GM19397 (cell line): ENCODE measurements around the gene AQP2.

Experiments used
- ATAC-seq: cut with Tn5 transposase; IDR thresholded peaks from one replicate; pipeline ENCODE4 v1.9.1; 2021; ENCODE audit warnings: mild to moderate bottlenecking, moderate library complexity; ENCODE audit not compliant: unreplicated experiment

AQP2 gene, protein sequence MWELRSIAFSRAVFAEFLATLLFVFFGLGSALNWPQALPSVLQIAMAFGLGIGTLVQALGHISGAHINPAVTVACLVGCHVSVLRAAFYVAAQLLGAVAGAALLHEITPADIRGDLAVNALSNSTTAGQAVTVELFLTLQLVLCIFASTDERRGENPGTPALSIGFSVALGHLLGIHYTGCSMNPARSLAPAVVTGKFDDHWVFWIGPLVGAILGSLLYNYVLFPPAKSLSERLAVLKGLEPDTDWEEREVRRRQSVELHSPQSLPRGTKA

DNA sequence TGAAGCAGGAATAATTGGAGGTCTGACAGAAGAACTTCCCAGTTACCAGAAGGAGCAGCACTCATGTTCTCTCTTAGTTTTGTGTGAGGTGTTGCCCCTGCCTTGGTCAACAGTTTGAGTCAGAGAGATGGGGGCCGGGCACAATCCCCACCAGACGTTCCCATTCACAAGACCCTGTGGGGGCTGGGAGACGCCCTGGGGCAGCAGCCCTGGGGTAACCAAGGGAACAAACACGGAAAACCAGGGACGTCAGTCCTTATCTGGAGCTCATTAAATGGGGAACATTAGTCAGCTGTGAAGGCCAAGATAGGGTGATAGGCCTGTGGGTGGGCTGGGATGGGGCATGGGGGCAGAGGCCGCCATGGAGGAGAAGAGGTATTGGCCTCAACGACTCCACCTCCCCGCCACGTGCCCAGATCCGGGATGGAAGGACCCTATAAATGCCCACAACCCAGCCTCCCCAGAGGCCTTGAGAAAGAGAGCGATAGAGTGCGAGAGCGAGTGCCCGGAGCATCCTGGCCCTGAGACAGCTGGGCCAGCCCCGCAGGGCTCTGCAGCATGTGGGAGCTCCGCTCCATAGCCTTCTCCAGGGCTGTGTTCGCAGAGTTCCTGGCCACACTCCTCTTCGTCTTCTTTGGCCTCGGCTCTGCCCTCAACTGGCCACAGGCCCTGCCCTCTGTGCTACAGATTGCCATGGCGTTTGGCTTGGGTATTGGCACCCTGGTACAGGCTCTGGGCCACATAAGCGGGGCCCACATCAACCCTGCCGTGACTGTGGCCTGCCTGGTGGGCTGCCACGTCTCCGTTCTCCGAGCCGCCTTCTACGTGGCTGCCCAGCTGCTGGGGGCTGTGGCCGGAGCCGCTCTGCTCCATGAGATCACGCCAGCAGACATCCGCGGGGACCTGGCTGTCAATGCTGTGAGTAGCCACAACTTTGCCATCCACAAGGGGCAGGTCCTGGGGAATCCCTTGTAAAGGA is at the start of gene AQP2:
Gene AQP2, plus strand, starts transcription at position 465 of the 979 bp plus-strand sequence. Its CDS starts 94 bp downstream, at position 559.
- ATAC-seq, result no peak

DNA sequence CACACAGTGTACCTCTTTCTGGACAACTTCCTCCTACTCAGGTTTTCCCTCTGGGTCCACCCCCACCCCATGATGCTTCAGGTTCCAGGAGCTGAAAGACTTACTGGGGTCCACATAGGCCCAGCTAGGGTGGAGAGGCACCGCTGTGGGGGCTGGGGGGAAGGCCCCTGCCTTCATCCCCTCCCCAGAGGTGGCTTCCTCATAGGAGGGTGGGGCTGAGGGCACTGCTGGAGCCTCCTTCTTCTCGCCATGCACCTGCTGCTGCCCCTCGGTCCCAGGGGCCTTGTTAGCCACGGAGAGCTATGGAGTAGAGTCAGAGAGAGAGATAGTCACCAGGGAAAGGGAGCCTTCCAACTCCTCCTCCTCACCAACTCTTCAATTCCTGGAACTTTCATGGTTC is 49.5 kb upstream of the AQP2 start:
- ATAC-seq, result no peak

DNA sequence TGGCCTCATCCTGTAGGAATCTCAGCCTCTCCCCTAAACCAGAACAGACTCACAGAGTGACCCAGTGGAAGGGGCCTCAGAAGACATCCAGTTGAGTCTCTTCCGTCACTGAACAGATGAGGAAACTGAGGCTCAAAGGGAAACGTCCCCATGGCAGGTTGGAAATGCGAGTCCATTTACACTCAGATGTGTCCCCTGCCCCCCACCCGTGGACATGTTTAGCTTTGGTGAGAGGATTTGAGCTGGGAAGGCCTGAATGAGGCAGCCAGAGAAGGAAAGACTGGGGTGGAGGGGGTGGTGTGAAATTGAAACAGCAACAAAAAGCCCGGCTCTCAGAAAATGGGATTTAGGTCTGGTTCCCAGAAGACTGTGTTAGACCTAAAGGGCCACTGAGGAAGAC is 48.6 kb upstream of the AQP2 start:
- ATAC-seq, result no peak

DNA sequence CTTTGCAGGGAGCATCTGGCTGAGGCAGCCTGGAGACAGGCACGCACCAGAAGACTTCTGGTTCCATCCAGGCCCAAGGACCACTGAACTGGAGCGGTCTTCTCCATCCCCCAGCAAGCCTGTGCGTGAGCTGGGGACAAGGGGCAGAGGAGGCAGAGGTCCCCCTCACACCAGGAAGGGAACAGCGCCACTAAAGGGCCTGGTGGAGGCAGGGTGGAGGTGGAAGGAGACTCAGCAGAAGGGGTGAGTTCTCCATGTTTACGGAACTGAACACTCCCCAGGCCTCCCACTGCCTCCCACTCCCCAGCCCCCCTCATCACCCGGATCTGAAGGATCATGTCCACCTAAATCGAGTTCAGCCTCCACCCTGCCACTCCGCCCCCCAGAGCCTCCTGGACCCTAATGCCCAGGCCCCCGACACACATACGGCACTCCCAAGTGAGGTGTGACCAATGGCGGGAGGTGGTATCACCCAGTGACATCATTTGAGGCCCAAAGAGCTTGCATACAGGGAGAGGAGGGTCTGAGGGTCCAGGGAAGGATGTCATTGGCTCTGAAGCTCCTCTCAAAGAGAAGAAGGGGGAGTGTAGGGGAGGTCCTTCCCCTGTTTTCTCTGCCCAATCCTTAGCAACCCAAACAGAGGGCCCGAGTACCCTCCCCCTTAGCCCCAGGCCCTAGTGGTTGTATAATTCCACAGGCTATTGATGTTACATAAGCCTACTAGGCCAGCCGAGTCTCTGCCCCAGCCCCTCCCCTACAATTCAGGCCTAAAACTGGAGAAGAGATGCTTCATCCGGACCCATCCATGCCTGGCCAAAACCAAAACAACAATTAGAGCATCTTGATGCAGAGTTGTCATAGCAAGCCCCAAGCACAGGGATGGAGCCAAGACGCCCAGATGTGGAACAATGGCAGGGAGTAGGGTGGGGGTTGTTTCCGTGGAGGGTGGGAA is 47.9 kb upstream of the AQP2 start:
- ATAC-seq, result no peak

DNA sequence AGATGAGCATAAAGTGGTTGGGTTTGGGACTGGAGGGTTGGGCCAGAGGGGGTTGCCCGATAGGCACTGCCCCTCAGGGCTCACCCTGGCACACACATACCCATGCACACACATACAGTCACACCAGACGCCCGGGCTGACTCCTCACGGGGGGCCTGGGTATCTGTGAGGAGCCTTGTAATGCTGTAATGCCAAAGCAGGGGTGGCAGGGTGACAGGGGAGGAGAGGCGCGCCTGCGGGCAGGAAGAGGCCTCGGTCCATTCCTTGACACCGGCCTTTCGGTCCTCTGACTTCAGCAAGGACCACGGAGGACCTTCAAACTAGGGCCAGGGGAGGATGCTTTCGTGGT is 47.2 kb upstream of the AQP2 start:
- no peak for ATAC-seq

DNA sequence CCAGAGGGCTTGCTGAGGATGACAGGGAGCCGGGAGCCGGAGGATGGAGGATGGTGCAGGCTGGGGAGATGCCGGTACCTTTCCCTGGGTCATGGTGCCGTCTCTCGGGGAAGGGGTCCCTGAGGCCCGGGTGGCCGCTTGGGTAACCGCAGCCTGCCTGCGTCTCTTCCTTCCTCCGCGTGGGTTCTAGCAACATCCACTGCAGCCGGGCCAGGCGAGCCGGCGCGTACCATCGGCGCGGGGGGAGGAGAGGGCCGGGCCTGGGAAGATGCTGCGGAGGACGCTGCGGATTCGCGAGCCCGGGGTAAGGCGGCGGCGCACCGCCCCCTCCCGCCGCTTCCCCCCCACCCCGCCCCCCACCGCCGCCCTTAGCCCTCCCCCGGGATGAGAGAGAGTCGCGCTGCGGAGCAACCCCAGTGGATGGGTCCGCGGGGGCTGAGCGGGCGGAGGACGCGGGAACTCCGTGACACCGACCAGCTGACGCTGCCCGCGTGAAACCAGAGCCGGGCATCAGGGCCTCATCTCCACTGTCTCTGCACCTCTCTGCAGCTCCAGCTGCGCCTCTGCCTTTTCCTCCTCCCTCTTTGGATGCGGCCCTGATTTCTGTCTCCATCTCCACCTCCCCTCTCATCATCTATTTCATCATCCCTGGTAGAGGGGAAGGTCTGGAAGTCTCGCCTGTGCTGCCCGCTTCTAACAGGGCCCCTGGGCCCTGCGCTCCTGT is 46.7 kb upstream of the AQP2 start, which contains the start of gene FAIM2:
Gene FAIM2, minus strand, starts transcription at position 201 of the 724 bp plus-strand sequence. Its CDS starts 108 bp downstream, at position 93.
- no peak for ATAC-seq

DNA sequence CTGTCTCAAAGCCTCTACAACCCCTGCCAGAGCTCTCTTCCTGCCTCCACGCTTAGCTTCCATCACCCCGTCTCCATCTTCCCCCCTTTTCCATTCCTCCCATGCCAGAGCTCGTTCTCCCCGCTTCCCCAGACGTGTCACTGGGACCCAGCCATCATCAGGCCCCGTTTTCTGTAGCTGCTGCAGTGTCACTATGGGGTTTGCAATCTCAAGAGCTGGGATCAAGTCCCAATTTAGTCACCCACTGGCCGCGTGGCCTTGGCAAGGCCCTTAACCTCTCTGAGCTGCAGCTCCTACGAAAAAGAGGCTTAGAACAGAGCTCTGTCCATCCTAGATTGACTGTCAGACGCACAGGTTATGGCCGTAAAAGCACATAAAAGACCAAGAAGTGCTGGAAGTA is 45.9 kb upstream of the AQP2 start:
- ATAC-seq, result no peak

DNA sequence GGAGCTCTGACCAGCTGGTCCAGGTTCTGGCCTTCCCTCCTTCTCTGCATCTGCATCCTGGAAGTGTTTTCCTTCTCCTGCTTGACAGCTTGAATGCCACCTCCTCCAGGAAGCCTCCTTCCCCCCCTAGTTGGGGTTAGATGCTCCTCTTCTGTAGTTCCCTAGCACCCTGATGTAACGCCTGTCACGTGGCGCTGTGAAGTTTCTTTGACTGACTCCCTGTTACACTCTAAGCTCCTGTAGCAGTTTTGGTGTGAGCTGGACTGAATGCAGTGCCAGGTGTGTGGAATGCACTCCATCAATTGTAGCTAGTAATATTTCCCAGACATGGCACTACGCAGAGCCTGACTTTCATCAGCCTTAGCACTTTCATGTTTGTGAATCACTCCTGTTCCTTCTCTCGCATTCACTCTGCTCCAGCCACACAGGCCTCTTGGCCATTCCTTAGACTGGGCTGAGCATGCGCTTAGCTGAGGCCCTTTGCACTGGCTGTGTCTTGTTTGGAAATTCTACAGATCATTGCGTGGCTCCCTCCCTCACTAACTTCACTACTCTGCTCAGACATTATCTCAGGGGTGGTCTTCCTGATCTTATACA is 44.7 kb upstream of the AQP2 start:
- ATAC-seq, result no peak

DNA sequence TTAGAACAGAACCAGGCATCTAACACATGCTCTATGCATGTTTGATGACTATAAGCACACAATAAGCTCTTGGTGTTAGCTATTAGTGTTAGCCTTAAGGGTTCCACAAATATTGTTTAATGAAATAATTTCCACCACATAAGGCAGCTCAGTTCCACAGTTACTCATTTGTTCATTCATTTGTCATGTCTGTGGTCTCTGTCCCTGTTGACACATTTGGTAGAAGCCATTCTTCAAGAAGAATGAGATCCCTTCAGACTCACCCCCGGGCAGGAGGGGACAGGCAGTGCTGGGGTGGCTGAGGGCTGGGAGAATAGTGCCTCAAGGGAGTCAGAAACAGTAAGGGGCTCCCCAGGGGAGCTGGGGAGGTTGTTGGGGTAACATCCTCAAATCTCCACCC is 43.2 kb upstream of the AQP2 start:
- ATAC-seq, result no peak

DNA sequence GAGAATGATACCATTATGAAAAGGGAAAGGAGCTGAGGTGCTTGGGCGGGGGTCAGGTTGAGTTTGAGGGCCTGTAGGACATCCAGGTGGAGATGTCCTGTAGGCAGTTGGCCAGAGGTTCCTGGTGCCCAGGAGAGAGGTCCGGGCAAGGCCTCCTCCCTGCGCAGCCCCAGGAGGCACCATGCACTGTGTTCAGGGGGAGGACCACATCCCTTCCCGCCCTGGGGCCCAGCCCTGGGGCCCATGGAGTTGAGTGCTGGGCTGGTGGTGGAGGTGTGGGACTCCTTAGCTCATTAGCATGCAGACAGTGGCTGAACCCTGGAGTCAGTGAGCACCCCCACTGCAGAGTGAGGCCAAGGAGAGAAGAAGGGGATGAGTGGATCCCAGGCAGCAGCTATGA is 41.2 kb upstream of the AQP2 start:
- ATAC-seq, result no peak

DNA sequence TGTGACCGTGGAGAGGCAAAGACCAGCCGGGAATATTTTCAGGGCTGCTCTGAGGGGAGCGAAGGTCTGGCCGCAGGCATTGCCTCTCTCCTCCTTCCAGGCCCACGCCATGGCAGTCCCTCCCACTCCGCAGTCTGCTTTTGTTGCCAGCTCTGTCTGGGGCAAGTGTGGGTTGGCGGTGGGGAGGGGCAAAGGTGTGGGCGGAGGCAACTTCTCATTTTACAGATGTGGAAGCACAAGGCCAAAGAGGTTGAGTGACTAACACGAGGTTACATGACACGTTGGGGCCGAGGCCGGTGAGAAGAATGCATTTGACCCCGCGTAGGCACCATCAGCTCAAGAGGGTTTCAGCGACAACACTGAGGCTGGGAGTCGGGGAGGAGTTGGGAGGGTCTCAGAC is 40.7 kb upstream of the AQP2 start:
- no peak for ATAC-seq

DNA sequence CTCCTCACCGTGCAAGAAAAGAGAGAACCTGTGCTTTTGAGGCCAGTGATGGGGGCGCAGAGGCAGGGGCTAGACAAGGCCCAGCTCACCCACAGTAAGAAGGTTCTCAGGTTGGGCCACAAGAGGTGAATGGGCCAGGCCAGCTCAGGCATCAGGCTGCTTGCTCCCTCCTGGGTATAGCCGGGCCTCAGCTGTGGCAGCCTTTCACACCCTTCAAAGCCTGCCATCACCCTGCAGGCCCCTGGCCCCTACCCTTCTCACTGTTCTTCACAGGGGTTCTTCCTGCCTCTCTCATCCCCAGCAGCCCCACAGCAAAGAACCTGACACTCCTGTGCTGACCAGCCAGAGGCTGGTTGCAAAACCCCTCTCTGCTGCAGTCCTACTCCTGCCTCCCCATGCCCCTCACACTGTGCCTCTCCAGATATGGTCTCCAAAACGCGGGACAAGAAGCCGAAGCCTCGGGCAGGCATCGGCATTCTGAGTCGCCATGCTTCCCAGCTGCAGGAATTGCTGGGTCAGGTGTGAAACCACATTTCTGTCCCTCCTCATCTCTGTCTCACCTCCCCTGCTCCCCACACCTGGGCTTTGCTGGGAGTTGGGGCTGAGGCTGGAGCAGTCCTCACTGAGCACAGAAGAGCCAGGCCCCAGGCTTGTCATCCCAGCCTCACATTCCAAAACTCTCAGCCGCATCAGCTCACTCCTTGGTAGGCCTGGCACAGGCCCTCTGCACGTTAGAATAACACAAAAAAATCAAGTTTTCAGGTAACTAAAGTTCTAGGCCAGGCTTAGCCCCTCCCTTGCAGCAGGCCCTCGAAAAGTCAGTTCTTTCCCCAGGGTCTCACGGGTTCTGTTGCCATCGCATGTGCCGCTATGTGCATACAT is 40.0 kb upstream of the AQP2 start:
- ATAC-seq, result no peak

DNA sequence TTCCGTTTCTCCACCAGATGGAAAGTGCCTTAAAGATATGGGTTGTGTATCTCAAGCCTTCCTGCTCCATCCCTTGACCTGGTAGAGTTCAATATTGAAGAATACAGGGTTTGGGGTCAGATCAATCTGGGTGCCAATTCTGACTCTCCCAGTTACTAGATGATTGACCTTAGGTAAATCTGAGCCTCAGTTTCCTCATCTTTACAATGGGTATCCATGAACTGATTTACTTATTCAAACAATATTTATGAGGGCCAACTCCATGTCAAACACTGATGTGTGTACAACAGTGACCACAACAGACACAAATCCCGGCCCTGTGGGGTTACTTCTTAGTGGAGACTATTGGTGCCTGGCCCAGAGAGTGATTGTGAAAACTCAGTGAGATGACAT is 39.3 kb upstream of the AQP2 start:
- ATAC-seq, result no peak

DNA sequence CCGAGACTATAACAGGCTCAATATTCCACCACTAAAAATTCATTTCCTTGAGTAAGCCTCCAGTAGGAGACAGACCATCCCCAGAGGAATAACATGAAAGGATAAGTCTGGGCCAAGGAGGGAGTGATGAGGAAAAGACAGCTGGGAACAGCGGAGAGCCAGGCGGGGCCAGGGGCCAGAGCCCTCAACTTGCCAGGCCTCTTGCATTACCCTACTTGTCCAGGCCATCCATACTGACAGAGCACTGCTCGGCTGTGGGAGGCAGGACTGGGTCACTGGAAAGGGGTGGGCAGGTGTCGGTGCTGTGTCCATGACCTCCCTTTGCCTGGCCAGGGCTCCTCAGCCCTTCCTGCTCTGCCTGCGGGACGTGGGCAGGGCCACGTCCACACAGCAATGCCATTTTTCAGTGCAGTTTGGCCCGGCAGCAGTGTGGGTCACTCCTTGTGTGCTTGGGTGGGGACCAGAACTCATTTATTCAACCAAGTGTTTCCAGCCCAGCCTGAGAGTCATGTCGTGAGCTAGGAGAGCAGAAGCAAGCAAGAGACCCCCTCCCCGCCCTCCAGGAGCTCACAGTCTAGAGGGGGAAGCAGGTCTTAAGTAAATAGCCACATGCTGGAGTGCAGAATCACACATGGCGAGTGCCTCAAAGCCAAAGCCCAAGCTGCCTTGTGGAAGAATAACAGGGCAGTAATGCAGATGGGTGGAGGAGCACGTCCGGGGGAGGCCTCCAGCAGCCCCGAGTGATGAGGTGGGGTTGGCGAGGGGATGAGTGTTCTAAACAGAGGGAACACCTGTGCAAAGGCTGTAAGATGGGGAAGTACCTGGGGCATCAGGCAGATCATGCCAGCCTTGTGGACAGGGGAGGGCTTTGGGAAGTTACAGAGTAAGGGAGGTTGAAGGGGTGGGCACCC is 37.9 kb upstream of the AQP2 start:
- no peak for ATAC-seq

DNA sequence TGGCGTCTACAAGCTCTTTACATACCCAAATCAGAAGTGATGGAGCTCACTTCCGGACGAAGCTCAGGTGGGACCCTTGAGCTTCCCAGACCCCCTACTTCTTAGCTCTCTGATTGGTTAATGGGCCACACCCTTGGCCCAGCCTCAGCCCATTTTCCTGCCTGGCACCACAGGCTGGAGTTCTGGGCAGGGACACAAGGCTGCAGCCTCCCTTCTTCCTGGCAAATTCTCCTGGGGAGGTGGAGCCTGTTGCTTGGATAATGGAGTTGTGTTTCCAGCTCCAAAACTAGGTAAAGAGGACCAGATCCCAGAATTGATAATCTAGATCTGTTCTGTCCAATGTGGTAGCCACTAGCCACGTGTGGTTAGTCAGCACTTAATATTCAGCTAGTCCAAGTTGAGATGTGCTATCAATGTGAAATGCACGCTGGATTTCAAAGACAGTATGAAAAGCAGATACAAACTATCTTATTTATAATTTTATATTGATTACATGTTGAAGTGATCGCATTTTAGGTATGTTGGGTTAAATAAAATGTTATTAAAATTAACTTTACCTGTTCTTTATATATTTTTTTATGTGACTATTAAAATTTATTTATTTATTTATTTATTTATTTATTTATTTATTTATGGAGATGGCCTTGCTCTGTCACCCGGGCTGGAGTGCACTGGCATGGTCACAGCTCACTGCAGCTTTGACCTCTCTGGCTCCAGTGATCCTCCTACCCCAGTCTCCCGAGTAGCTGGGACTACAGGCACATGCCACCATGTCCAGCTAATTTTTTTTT is 34.2 kb upstream of the AQP2 start:
- ATAC-seq, result no peak

DNA sequence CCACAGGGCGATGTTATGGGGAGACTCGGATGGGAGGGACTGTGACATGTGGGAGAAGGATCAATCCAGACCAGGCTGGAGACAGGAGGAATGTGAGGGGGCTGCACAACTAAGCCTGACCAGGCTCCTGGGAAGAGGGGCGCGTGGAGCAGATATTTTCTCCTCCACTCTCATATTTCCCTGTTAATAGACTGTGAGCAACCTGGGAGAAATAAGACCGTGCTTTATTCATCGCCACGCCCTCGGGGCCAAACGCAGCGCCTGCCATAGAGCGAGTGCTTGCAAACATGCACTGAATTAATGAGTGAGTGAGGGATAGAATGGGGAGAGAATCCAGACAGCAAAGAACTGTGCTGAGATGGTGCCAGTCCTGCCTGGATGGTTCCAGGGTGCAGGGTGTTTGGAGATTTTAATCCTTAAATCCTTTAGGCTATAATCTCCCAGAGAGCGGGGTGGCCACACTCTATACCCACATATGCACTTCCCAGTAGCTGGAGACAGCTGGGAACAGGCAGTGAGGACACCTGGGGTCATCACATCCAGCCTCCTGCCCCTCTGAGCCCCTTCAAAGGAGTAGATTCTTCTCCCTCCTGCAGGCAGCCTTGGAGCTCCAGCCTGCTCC is 33.3 kb upstream of the AQP2 start:
- no peak for ATAC-seq

DNA sequence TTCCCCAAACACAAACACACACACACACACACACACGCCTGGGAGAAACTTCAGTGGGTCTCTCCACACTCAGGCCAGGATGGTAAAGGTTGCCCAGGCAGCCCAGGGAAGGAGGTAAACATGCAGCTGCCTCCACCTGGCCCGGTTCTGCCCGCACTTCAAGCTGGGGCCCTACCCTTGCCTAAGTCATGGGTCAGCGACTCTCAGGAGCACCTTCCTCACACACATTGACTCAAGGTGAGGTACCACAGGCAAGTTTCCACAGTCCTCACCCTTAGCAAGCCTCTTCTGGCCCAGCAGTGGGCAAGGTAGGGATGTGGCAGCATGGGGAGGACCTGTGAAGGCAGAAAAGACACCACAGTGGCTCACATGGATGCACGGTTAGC is 32.8 kb upstream of the AQP2 start:
- ATAC-seq, result no peak
